H1 (cell line): ENCODE data around the gene HIVEP3. TPM values are rescaled to one million over a fixed set of nuclear protein-coding genes. Genes with fewer than 3 reads are reported as not detected.

Experiments used
- CTCF ChIA-PET: fragments of 300-600 bp; sonication (Branson Sonifier 250); formaldehyde crosslinking; loops from one replicate; lab custom pipeline; 2021; ENCODE audit not compliant: partially characterized antibody; lab: Charles Lee
- POLR2A ChIA-PET: fragments of 300-600 bp; sonication (Branson Sonifier 250); formaldehyde crosslinking; loops from one replicate; lab custom pipeline; 2021; ENCODE audit warnings: inconsistent platforms; ENCODE audit not compliant: partially characterized antibody; lab: Charles Lee
- DNase-seq, 2 experiments: peaks; one replicate each; pipeline versions ENCODE4 v3.0.0 to v3.0.0-alpha.2; 2010 to 2022; ENCODE audit warnings: low spot score in 2 of 2, low read depth in 1 of 2, mixed read lengths in 1 of 2
- FAIRE-seq: peaks from 2 replicates; lab custom pipeline; 2011; peaks lifted over from hg19 to GRCh38; lab: Jason Lieb, UNC
- H2AFZ ChIP-seq: 2 replicates; pipeline ENCODE4 v1.8.1; 2012; ENCODE audit warnings: low read length, inconsistent platforms
- H2AK5ac ChIP-seq: 2 replicates; pipeline ENCODE4 v1.6.1; 2013; ENCODE audit warnings: low read depth, low read length
- H2BK120ac ChIP-seq: replicated peaks from 2 replicates; pipeline ENCODE3; 2013; ENCODE audit warnings: low read depth, low read length, inconsistent platforms
- H2BK12ac ChIP-seq: 2 replicates; pipeline ENCODE4 v1.6.1; 2013; ENCODE audit warnings: low read depth, low read length
- H2BK15ac ChIP-seq: 2 replicates; pipeline ENCODE4 v1.6.1; 2013; ENCODE audit warnings: low read length
- H2BK20ac ChIP-seq: 2 replicates; pipeline ENCODE4 v1.6.1; 2013; ENCODE audit warnings: low read length
- H2BK5ac ChIP-seq: 2 replicates; pipeline ENCODE4 v1.6.1; 2013; ENCODE audit warnings: low read depth, low read length
- H3K14ac ChIP-seq: 2 replicates; pipeline ENCODE4 v1.6.1; 2013; ENCODE audit warnings: inconsistent platforms; ENCODE audit not compliant: insufficient read length
- H3K18ac ChIP-seq: 2 replicates; pipeline ENCODE4 v1.6.1; 2013; ENCODE audit warnings: low read length; ENCODE audit errors: extremely low read depth
- H3K23ac ChIP-seq: 2 replicates; pipeline ENCODE4 v1.6.1; 2013; ENCODE audit warnings: inconsistent platforms; ENCODE audit not compliant: insufficient read length
- H3K23me2 ChIP-seq: 2 replicates; pipeline ENCODE4 v1.6.1; 2013; ENCODE audit warnings: low read depth, low read length
- H3K27ac ChIP-seq: 2 replicates; pipeline ENCODE4 v1.6.1; 2011; ENCODE audit warnings: low read depth, low read length, inconsistent platforms
- H3K27me3 ChIP-seq, 4 experiments: replicated peaks in 1 of 4; 1 replicate in 1 of 4; 2 replicates in 3 of 4; pipeline versions ENCODE4 v1.6.1 to v1.8.1; 2011 to 2013; ENCODE audit warnings: low read length in 3 of 4, mild to moderate bottlenecking in 3 of 4, inconsistent platforms in 2 of 4, mixed read lengths in 2 of 4, moderate library complexity in 1 of 4; ENCODE audit not compliant: control insufficient read depth in 3 of 4, insufficient read depth in 3 of 4; ENCODE audit errors: extremely low read depth in 1 of 4
- H3K36me3 ChIP-seq, 4 experiments: 2 replicates each; pipeline versions ENCODE4 v1.6.1 to v1.8.1; 2011 to 2013; ENCODE audit warnings: mild to moderate bottlenecking in 4 of 4, low read length in 3 of 4, moderate library complexity in 2 of 4, control low read depth in 1 of 4, inconsistent platforms in 1 of 4; ENCODE audit not compliant: insufficient read depth in 4 of 4, control insufficient read depth in 2 of 4
- H3K4ac ChIP-seq: replicated peaks from 2 replicates; pipeline ENCODE3; 2013; ENCODE audit warnings: low read length, low read depth, mixed read lengths, inconsistent platforms; ENCODE audit not compliant: insufficient read length
- H3K4me1 ChIP-seq, 4 experiments: replicated peaks in 1 of 4; 1 replicate in 1 of 4; 2 replicates in 3 of 4; pipeline versions ENCODE4 v1.6.1 to v1.8.1; 2011 to 2013; ENCODE audit warnings: low read length in 3 of 4, inconsistent platforms in 2 of 4, mixed read lengths in 1 of 4; ENCODE audit not compliant: insufficient read depth in 4 of 4, control insufficient read depth in 3 of 4
- H3K4me2 ChIP-seq, 2 experiments: 2 replicates each; pipeline versions ENCODE4 v1.6.1 to v1.8.1; 2011 to 2013; ENCODE audit warnings: low read depth in 2 of 2, low read length in 2 of 2, control low read depth in 1 of 2, inconsistent platforms in 1 of 2, mild to moderate bottlenecking in 1 of 2; ENCODE audit not compliant: insufficient read depth in 1 of 2
- H3K4me3 ChIP-seq, 4 experiments: fragments of 200-600, 300-600 bp in 1 of 4; sonication (generic), shearing (Covaris generic), sonication (Bioruptor Twin) in 1 of 4; 2 replicates each; pipeline versions ENCODE4 v1.5.1 to v1.8.1; 2011 to 2016; ENCODE audit warnings: low read length in 4 of 4, low read depth in 3 of 4, control low read depth in 2 of 4, inconsistent platforms in 2 of 4, mild to moderate bottlenecking in 2 of 4, mixed read lengths in 1 of 4, moderate library complexity in 1 of 4; ENCODE audit not compliant: insufficient read depth in 2 of 4; ENCODE audit errors: extremely low read depth in 1 of 4
- H3K56ac ChIP-seq: replicated peaks from 2 replicates; pipeline ENCODE3; 2013; ENCODE audit warnings: low read depth, mild to moderate bottlenecking, mixed read lengths, low read length, inconsistent platforms; ENCODE audit not compliant: insufficient read length
- H3K79me1 ChIP-seq: 2 replicates; pipeline ENCODE4 v1.6.1; 2013; ENCODE audit warnings: low read depth, low read length, control low read depth
- H3K79me2 ChIP-seq, 2 experiments: 2 replicates each; pipeline versions ENCODE4 v1.6.1 to v1.8.1; 2012 to 2013; ENCODE audit warnings: low read length in 2 of 2, mild to moderate bottlenecking in 2 of 2, inconsistent platforms in 1 of 2; ENCODE audit not compliant: insufficient read depth in 2 of 2, control insufficient read depth in 1 of 2
- H3K9ac ChIP-seq, 4 experiments: replicated peaks in 1 of 4; 1 replicate in 1 of 4; 2 replicates in 3 of 4; pipeline versions ENCODE4 v1.6.1 to v1.8.1; 2011 to 2013; ENCODE audit warnings: low read depth in 3 of 4, low read length in 3 of 4, control low read depth in 2 of 4, mild to moderate bottlenecking in 2 of 4, moderate library complexity in 2 of 4, inconsistent platforms in 1 of 4; ENCODE audit errors: extremely low read depth in 1 of 4
- H3K9me3 ChIP-seq, 2 experiments: 2 replicates each; pipeline versions ENCODE4 v1.6.1 to v1.8.1; 2012 to 2013; ENCODE audit warnings: mild to moderate bottlenecking in 2 of 2, moderate library complexity in 2 of 2, control low read depth in 1 of 2, inconsistent platforms in 1 of 2, low read depth in 1 of 2, low read length in 1 of 2, mixed read lengths in 1 of 2; ENCODE audit not compliant: insufficient read depth in 2 of 2
- H4K20me1 ChIP-seq, 2 experiments: replicated peaks in 1 of 2; 2 replicates each; pipeline versions ENCODE3 to v1.8.1; 2011 to 2013; ENCODE audit warnings: inconsistent platforms in 2 of 2, low read length in 2 of 2, mild to moderate bottlenecking in 1 of 2; ENCODE audit not compliant: insufficient read depth in 2 of 2, control insufficient read depth in 1 of 2
- H4K5ac ChIP-seq: 2 replicates; pipeline ENCODE4 v1.6.1; 2013; ENCODE audit warnings: low read length, low read depth, mixed read lengths, inconsistent platforms; ENCODE audit not compliant: insufficient read length
- H4K8ac ChIP-seq: 2 replicates; pipeline ENCODE4 v1.8.0; 2013; ENCODE audit warnings: mild to moderate bottlenecking, moderate library complexity, low read length, inconsistent platforms; ENCODE audit not compliant: insufficient read depth; ENCODE audit errors: extremely low read depth
- H4K91ac ChIP-seq: replicated peaks from 2 replicates; pipeline ENCODE3; 2013; ENCODE audit warnings: low read length, mixed read lengths, inconsistent platforms; ENCODE audit not compliant: insufficient read length
- ASH2L ChIP-seq: fragments of 200-600, 300-600 bp; sonication (generic); IDR thresholded peaks from one replicate; pipeline ENCODE4 v1.7.1; 2017; ENCODE audit warnings: low read length
- CBX5 ChIP-seq: fragments of 300-800, 300-1000 bp; sonication (generic); IDR thresholded peaks from 2 replicates; pipeline ENCODE4 v1.7.1; 2016; ENCODE audit warnings: antibody characterized with exemption, low read length, low read depth
- CHD2 ChIP-seq: IDR thresholded peaks from 2 replicates; pipeline ENCODE4 v1.6.1; 2012; ENCODE audit warnings: low read length, improper control_type of control experiment
- EGR1 ChIP-seq: IDR thresholded peaks from 2 replicates; pipeline ENCODE4 v1.6.1; 2011; ENCODE audit warnings: low read depth, low read length, borderline replicate concordance
- NANOG ChIP-seq: IDR thresholded peaks from 2 replicates; pipeline ENCODE4 v1.6.1; 2011; ENCODE audit warnings: low read length, low read depth, mild to moderate bottlenecking, inconsistent platforms; ENCODE audit not compliant: insufficient read depth, poor library complexity, severe bottlenecking
- PHF8 ChIP-seq: fragments of 200-600 bp; sonication (generic); conservative IDR thresholded peaks from 2 replicates; pipeline ENCODE4 v1.7.1; 2012; ENCODE audit warnings: low read depth, mild to moderate bottlenecking, inconsistent platforms, low read length, moderate library complexity
- SP4 ChIP-seq: IDR thresholded peaks from 2 replicates; pipeline ENCODE4 v1.6.1; 2012; ENCODE audit warnings: low read length, inconsistent platforms
- TBP ChIP-seq: IDR thresholded peaks from 2 replicates; pipeline ENCODE4 v1.6.1; 2011; ENCODE audit warnings: low read depth, low read length, improper control_type of control experiment
- YY1 ChIP-seq: IDR thresholded peaks from 2 replicates; pipeline ENCODE4 v1.6.1; 2011; ENCODE audit warnings: low read depth, mild to moderate bottlenecking, low read length
- WGBS, 2 experiments: shearing (Covaris generic) in 1 of 2; methylation state at CpG; one replicate each; pipeline versions ENCODE4 v1.1.6 to v1.1.7; 2013 to 2015; ENCODE audit warnings: low lambda C conversion rate in 2 of 2, mixed read lengths in 2 of 2, inconsistent platforms in 1 of 2, low coverage in 1 of 2, missing lambda C conversion rate in 1 of 2; ENCODE audit not compliant: insufficient replicate concordance in 2 of 2, insufficient coverage in 1 of 2, insufficient read length in 1 of 2; ENCODE audit errors: extremely low coverage in 1 of 2, missing lambda C conversion rate in 1 of 2; 5-methylcytosine and 5-hydroxymethylcytosine counted together
- polyA plus RNA-seq, 7 experiments: library from polyadenylated mRNA; depleted of rRNA in 3 of 7; stranded (reverse) in 5 of 7; unstranded in 2 of 7; fragments of >200 nt in 5 of 7; fragments of 200-250 nt in 2 of 7; gene quantifications; 1 replicate in 5 of 7; 2 replicates in 1 of 7; 4 replicates in 1 of 7; pipeline versions ENCODE4 v1.2.1 to v1.2.3, GENCODE V29; 2011 to 2013; ENCODE audit warnings: missing spikeins in 2 of 7, mixed read lengths in 2 of 7
- total RNA-seq: library from RNA; stranded (reverse); fragmentation: NEBNext Ultra II Directional; extraction: Animal tissue kit (Norgen Biotek cat#: 25700); gene quantifications from 2 replicates; pipeline ENCODE4 v1.2.1, GENCODE V29; 2021
- TF ChIP-seq, protein P1 (sequence below): IDR thresholded peaks from 2 replicates; pipeline ENCODE4 v1.6.1; 2011; ENCODE audit warnings: low read length, improper control_type of control experiment
- TF ChIP-seq, protein P2 (sequence below): IDR thresholded peaks from 2 replicates; pipeline ENCODE4 v1.6.1; 2012; ENCODE audit warnings: inconsistent platforms

The HIVEP3 gene
- total and polyA plus RNA-seq, 2 of the 8 experiments (the other 6 are each of a cell fraction or from before 2014, with no cell fraction given) = 0.24 to 0.69 TPM

DNA sequence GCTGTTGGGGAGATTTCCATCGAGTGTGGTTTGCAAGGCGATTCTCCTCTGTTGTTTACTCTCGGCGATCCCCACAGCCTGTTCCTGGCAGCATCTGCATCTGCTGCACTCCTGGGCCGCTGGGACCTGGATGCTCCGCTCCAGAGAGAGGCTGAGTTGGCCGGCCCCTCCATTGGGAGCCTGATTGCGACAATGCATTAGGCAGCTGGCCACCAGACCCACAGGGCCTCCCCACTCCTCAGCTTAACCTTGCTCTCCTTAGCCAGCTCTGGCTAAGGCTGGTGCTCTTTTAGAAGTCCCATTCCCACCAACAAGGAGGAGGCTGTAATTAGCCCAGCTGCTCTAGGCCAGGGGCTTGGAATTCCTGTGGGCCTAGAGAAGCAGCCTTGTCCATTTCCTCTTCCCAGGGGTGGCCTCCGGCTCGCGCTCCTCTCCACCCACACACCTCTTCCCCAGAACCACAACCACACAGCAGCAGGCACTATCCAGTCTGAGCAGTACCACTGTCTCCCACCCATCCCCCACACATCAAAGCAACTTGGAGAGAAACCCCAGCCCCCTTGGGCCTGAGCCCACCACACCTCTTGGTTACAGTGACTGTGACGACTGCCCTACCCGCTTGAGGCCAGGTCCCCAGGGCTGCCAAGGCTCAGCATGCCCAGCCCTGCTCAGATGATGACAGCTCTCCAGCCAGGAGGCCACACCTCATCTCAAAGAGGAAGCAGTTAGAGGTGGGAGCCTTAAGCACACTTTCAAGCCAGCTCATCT is 240.4 kb downstream of the HIVEP3 start:
- CTCF ChIA-PET = interaction anchor here (1.4 to 1.5 kb wide), 2 partner anchors 13 to 15 kb away, joined by 5 read pairs; no protein-coding TSS in a partner anchor
- WGBS, 2 experiments = 90% methylated on average over 13 of the region's 13 CpGs; no CpG with 5 or more reads in 1 of the 2 experiments
- TF ChIP-seq YY1 (no peak), PHF8 (no peak), ASH2L (no peak), CHD2 (no peak), SP4 (no peak), CBX5 (no peak), EGR1 (no peak), TBP (no peak), NANOG (no peak)
- TF ChIP-seq, protein P1, sequence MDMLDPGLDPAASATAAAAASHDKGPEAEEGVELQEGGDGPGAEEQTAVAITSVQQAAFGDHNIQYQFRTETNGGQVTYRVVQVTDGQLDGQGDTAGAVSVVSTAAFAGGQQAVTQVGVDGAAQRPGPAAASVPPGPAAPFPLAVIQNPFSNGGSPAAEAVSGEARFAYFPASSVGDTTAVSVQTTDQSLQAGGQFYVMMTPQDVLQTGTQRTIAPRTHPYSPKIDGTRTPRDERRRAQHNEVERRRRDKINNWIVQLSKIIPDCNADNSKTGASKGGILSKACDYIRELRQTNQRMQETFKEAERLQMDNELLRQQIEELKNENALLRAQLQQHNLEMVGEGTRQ = no peak
- TF ChIP-seq, protein P2, sequence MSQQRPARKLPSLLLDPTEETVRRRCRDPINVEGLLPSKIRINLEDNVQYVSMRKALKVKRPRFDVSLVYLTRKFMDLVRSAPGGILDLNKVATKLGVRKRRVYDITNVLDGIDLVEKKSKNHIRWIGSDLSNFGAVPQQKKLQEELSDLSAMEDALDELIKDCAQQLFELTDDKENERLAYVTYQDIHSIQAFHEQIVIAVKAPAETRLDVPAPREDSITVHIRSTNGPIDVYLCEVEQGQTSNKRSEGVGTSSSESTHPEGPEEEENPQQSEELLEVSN = no peak

More for the DNA sequence above, 240.4 kb downstream of the HIVEP3 start:
- Histone ChIP-seq H3K4me2 (no peak overlapping the region), H4K91ac (no peak overlapping the region), H3K23me2 (no peaks in the 10 kb centered on the region), H3K9me3 (no peaks in the 10 kb centered on the region), H3K56ac (no peak overlapping the region), H3K4me3 (no peak overlapping the region), H3K23ac (no peak overlapping the region), H2AFZ (no peak overlapping the region), H3K18ac (no peak overlapping the region), H2BK120ac (no peak overlapping the region), H3K14ac (no peak overlapping the region), H3K79me2 (no peaks in the 10 kb centered on the region), H2BK20ac (no peak overlapping the region), H3K27ac (no peak overlapping the region), H3K4ac (no peak overlapping the region), H3K9ac (no peak overlapping the region), H2BK12ac (no peak overlapping the region), H2BK15ac (no peak overlapping the region), H3K36me3 (no peaks in the 10 kb centered on the region), H2BK5ac (no peak overlapping the region), H2AK5ac (no peak overlapping the region), H4K5ac (no peak overlapping the region), H4K8ac (no peak overlapping the region), H3K27me3 (no peaks in the 10 kb centered on the region), H3K4me1 (peaks cover 0 to 2% (median 0%) of the 10 kb centered on the region in 4 experiments; a peak in 2 of 7 replicates), H3K79me1 (no peaks in the 10 kb centered on the region), H4K20me1 (no peaks in the 10 kb centered on the region)
- DNase-seq (no peak), FAIRE-seq (no peak)
- POLR2A ChIA-PET = interaction anchor here (1.8 kb wide), 1 partner anchor 15 kb away, joined by 5 read pairs; no protein-coding TSS in a partner anchor
